Activated B cell treated with CpG ODN at 0.5 μM for 24 hours (primary cell): ENCODE results near the gene RPL35. TPM values are rescaled to one million over a fixed set of nuclear protein-coding genes. Genes with fewer than 3 reads are reported as not detected.

Source experiments
- ATAC-seq: fragments of 200-7000 bp; cut with Tn5 transposase; one replicate; pipeline ENCODE4 v1.10.0; 2021; ENCODE audit warnings: low read depth, mild to moderate bottlenecking, moderate library complexity
- CTCF ChIA-PET: fragments of 350-600 bp; sonication (Branson Sonifier 250); formaldehyde crosslinking; loops from one replicate; lab custom pipeline; 2021; ENCODE audit warnings: antibody characterized with exemption; lab: Charles Lee
- POLR2A ChIA-PET: fragments of 350-600 bp; sonication (Branson Sonifier 250); formaldehyde crosslinking; loops from one replicate; lab custom pipeline; 2021; ENCODE audit warnings: antibody characterized with exemption; lab: Charles Lee
- DNase-seq: peaks from one replicate; pipeline ENCODE4 v3.0.0; 2022
- H3K27ac Mint-ChIP-seq: one replicate; pipeline ENCODE4 v1.8.0; 2020; ENCODE audit warnings: mixed read lengths
- H3K27me3 Mint-ChIP-seq: one replicate; pipeline ENCODE4 v1.8.0; 2021; ENCODE audit warnings: mixed read lengths
- H3K36me3 Mint-ChIP-seq: one replicate; pipeline ENCODE4 v1.8.0; 2021; ENCODE audit warnings: low read depth, mixed read lengths
- H3K4me1 Mint-ChIP-seq: one replicate; pipeline ENCODE4 v1.8.0; 2021; ENCODE audit warnings: mixed read lengths
- H3K4me3 Mint-ChIP-seq: one replicate; pipeline ENCODE4 v1.8.0; 2020; ENCODE audit warnings: mild to moderate bottlenecking, mixed read lengths
- H3K9me3 Mint-ChIP-seq: one replicate; pipeline ENCODE4 v1.8.0; 2020; ENCODE audit warnings: mixed read lengths
- intact Hi-C: fragments of 100-400 bp; cut with micrococcal nuclease; formaldehyde crosslinking; loops from one replicate; pipeline ENCODE4 v1.15.1; 2024
- total RNA-seq: library from RNA; stranded (reverse); gene quantifications from 2 replicates; pipeline ENCODE4 v1.2.3, GENCODE V29; 2022
- TF ChIP-seq, protein P1 (sequence below): fragments of 200-600 bp; IDR thresholded peaks from one replicate; pipeline ENCODE4 v1.8.0; 2022; ENCODE audit warnings: antibody characterized with exemption, mild to moderate bottlenecking

Gene RPL35
- total RNA-seq, 1 donor from 2014 or later, result 2,037 TPM

DNA sequence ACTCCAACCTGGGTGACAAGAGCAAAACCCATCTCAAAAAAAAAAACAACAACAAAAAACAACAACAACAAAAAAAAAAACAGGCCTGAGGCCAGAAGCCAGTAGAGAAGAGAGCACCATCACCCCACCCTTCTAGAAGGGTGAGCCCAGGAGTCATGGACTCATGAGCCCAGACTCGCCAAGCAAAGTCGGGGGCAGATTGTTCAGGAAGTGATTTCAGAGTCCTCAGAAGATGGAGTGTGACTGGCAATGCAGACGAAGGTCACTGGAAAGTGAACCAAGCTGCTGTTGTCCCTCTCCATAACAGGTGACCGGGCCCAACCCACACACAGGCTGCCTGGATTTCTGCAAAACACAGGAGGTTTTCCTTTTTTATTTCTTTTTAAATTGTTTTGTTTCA lies 17.5 kb downstream of the RPL35 start:
- TF ChIP-seq, protein P1, sequence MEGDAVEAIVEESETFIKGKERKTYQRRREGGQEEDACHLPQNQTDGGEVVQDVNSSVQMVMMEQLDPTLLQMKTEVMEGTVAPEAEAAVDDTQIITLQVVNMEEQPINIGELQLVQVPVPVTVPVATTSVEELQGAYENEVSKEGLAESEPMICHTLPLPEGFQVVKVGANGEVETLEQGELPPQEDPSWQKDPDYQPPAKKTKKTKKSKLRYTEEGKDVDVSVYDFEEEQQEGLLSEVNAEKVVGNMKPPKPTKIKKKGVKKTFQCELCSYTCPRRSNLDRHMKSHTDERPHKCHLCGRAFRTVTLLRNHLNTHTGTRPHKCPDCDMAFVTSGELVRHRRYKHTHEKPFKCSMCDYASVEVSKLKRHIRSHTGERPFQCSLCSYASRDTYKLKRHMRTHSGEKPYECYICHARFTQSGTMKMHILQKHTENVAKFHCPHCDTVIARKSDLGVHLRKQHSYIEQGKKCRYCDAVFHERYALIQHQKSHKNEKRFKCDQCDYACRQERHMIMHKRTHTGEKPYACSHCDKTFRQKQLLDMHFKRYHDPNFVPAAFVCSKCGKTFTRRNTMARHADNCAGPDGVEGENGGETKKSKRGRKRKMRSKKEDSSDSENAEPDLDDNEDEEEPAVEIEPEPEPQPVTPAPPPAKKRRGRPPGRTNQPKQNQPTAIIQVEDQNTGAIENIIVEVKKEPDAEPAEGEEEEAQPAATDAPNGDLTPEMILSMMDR, result no peak
- DNase-seq, result no peak
- peaks cover 3% of the 10 kb centered on the region for H3K27me3 Mint-ChIP-seq
- no peaks in the 10 kb centered on the region for H3K9me3 Mint-ChIP-seq
- intact Hi-C loops, result no loop called here
- H3K4me1 Mint-ChIP-seq, result no peaks in the 10 kb centered on the region
- no peak for ATAC-seq
- POLR2A ChIA-PET, result no interaction called here
- CTCF ChIA-PET, result no interaction called here
- H3K36me3 Mint-ChIP-seq, result no peaks in the 10 kb centered on the region
- H3K27ac Mint-ChIP-seq, result no peak overlapping the region
- no peak overlapping the region for H3K4me3 Mint-ChIP-seq

DNA sequence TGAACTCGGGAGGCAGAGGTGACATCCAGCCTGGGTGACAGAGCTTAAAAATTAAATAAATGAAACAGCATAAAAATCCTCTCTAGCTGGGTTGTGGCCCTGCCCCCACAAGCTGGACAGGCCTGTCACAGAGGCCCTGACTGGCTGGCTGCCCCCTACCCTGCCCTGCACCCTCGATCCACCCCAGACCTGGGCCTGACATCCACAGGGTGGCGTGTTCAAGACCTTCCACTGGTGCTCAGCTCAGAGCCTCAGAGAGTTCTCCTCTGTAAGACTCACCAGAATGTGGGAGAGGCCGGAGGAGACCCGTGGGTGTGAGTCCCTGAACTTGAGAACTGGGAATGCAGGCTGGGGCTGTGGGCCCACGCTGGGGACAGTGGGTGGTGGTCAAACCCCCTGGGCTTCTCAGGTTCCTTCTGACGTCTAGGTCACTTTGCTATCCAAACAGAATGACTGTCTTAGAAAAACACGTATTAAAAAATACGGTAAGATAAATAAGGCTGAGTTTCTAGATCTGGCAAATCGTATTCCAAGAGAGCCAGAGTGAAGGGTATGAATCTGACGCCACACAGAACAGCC lies 18.2 kb downstream of the RPL35 start:
- ChIA-PET POLR2A (no interaction called here), CTCF (no interaction called here)
- DNase-seq (no peak), ATAC-seq (no peak)
- Mint-ChIP-seq H3K27me3 (peaks cover 3% of the 10 kb centered on the region), H3K27ac (no peak overlapping the region), H3K36me3 (no peaks in the 10 kb centered on the region), H3K4me3 (no peak overlapping the region), H3K9me3 (no peaks in the 10 kb centered on the region), H3K4me1 (no peaks in the 10 kb centered on the region)
- intact Hi-C loops, result no loop called here
- TF ChIP-seq, protein P1, result no peak

GRCh38 chr9:124841075-124841821 lies 20.5 kb downstream of the RPL35 start:
- TF ChIP-seq, protein P1, result no peak
- intact Hi-C loops, result no loop called here
- Mint-ChIP-seq H3K36me3 (no peaks in the 10 kb centered on the region), H3K9me3 (no peaks in the 10 kb centered on the region), H3K27ac (no peak overlapping the region), H3K4me1 (no peaks in the 10 kb centered on the region), H3K27me3 (peaks cover 9% of the 10 kb centered on the region), H3K4me3 (no peak overlapping the region)
- DNase-seq, result no peak
- POLR2A ChIA-PET, result interaction anchor here (1.1 kb wide), 1 partner anchor 63 kb away, joined by 3 read pairs; no protein-coding TSS in a partner anchor
- ATAC-seq, result no peak
- CTCF ChIA-PET, result interaction anchor here (0.9 to 1.4 kb wide), 5 partner anchors 8 to 62 kb away, joined by 3 to 4 read pairs (median 3); partner anchors contain the start of gene WDR38

DNA sequence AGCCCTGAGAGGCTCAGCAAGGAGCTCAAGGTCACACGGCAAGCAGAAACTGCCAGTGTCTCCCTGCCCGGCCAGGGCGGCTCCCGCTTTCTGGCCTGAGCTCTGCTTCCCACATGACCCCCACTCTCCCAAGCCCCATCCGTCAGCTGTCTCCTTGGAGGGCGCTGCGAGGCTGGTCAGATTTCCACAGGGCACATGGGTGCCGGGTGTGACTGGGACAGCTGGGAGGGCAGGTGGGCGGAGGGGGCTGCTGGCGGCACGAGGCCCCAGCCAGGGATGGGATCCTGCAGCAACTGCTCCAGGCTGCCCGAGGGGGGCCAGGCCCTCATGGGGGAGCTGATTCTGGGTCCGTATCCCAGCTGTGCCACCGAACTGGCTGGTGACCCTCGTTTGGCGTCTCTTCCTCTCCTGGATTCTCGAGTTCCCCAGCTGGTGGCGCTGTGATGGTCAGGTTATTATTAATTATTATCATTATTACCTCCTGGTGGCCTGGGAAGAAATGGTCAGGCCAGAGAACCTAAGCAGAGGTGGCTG lies 21.4 kb downstream of the RPL35 start:
- CTCF ChIA-PET, result interaction anchor here (1.1 to 1.4 kb wide), 6 partner anchors 9 to 223 kb away, joined by 3 to 4 read pairs (median 3); partner anchors contain the start of gene WDR38
- DNase-seq (no peak), ATAC-seq (no peak)
- no peaks in the 10 kb centered on the region for H3K9me3 Mint-ChIP-seq
- no peak overlapping the region for H3K4me3 Mint-ChIP-seq
- peaks cover 13% of the 10 kb centered on the region for H3K27me3 Mint-ChIP-seq
- no peaks in the 10 kb centered on the region for H3K4me1 Mint-ChIP-seq
- POLR2A ChIA-PET, result no interaction called here
- TF ChIP-seq, protein P1, result no peak
- intact Hi-C loops, result no loop called here
- no peaks in the 10 kb centered on the region for H3K36me3 Mint-ChIP-seq
- H3K27ac Mint-ChIP-seq, result no peak overlapping the region
